ENCODE measurements around the gene G0S2. TPM values are rescaled to one million over a fixed set of nuclear protein-coding genes. Genes with fewer than 3 reads are reported as not detected.

The G0S2 gene
- total and polyA plus RNA-seq, 4 donors: 16.3 to 24.9 (median 20.8) TPM

- Histone ChIP-seq H3K27ac (ENCODE audit: low read depth in 1 of 2, low read length in 2 of 2) (no peak overlapping the region), H3K9me3 (ENCODE audit: control insufficient read depth, low read length) (no peaks in the 10 kb centered on the region), H3K4me3 (ENCODE audit: low read length in 2 of 2) (no peak overlapping the region), H3K4me1 (ENCODE audit: control insufficient read depth in 1 of 2, insufficient read depth in 2 of 2, low read length in 2 of 2) (no peaks in the 10 kb centered on the region), H3K27me3 (ENCODE audit: control insufficient read depth in 1 of 2, insufficient read depth in 2 of 2, low read length in 1 of 2) (no peaks in the 10 kb centered on the region), H3K36me3 (ENCODE audit: control insufficient read depth in 1 of 2, insufficient read depth in 2 of 2, low read length in 1 of 2) (no peaks in the 10 kb centered on the region)
- intact Hi-C loops (cut with DNase I): no loop called here
- DNase-seq (no peak), ATAC-seq (ENCODE audit: low FRiP score) (no peak)
- WGBS, 2 donors: 95% methylated on average over 7 of the region's 7 CpGs
These were observed 21.3 kb upstream of the G0S2 start for GRCh38 chr1:209653915-209654351.

GRCh38 chr1:209655411-209656231, 19.6 kb upstream of the G0S2 start:
- Histone ChIP-seq H3K36me3 (ENCODE audit: control insufficient read depth in 1 of 2, insufficient read depth in 2 of 2, low read length in 1 of 2) (no peaks in the 10 kb centered on the region), H3K4me1 (ENCODE audit: control insufficient read depth in 1 of 2, insufficient read depth in 2 of 2, low read length in 2 of 2) (no peaks in the 10 kb centered on the region), H3K27ac (ENCODE audit: low read depth in 1 of 2, low read length in 2 of 2) (no peak overlapping the region), H3K27me3 (ENCODE audit: control insufficient read depth in 1 of 2, insufficient read depth in 2 of 2, low read length in 1 of 2) (no peaks in the 10 kb centered on the region), H3K4me3 (ENCODE audit: low read length in 2 of 2) (no peak overlapping the region), H3K9me3 (ENCODE audit: control insufficient read depth, low read length) (no peaks in the 10 kb centered on the region)
- WGBS, 2 donors: 89 to 92% methylated on average over 9 of the region's 9 CpGs
- intact Hi-C loops (cut with DNase I): no loop called here
- ATAC-seq (ENCODE audit: low FRiP score) (no peak), DNase-seq (no peak)

- no peak overlapping the region for H3K4me3 ChIP-seq (ENCODE audit: low read length in 2 of 2)
- H3K27ac ChIP-seq (ENCODE audit: low read depth in 1 of 2, low read length in 2 of 2): no peak overlapping the region
- no peak for DNase-seq
- no peaks in the 10 kb centered on the region for H3K27me3 ChIP-seq (ENCODE audit: control insufficient read depth in 1 of 2, insufficient read depth in 2 of 2, low read length in 1 of 2)
- WGBS, 2 donors: 84 to 90% methylated on average over 9 of the region's 9 CpGs
- no peaks in the 10 kb centered on the region for H3K36me3 ChIP-seq (ENCODE audit: control insufficient read depth in 1 of 2, insufficient read depth in 2 of 2, low read length in 1 of 2)
- no peak for ATAC-seq (ENCODE audit: low FRiP score)
- H3K9me3 ChIP-seq (ENCODE audit: control insufficient read depth, low read length): no peaks in the 10 kb centered on the region
- intact Hi-C loops (cut with DNase I): no loop called here
- H3K4me1 ChIP-seq (ENCODE audit: control insufficient read depth in 1 of 2, insufficient read depth in 2 of 2, low read length in 2 of 2): no peaks in the 10 kb centered on the region
These were observed 17.9 kb upstream of the G0S2 start for GRCh38 chr1:209657140-209657879.

- intact Hi-C loops (cut with DNase I): no loop called here
- ATAC-seq (ENCODE audit: low FRiP score) (no peak), DNase-seq (no peak)
- no peaks in the 10 kb centered on the region for H3K9me3 ChIP-seq (ENCODE audit: control insufficient read depth, low read length)
- no peaks in the 10 kb centered on the region for H3K27me3 ChIP-seq (ENCODE audit: control insufficient read depth in 1 of 2, insufficient read depth in 2 of 2, low read length in 1 of 2)
- no peak overlapping the region for H3K27ac ChIP-seq (ENCODE audit: low read depth in 1 of 2, low read length in 2 of 2)
- 59 to 95% methylated on average over 5 of the region's 5 CpGs for WGBS, 2 donors
- H3K4me3 ChIP-seq (ENCODE audit: low read length in 2 of 2): no peak overlapping the region
- no peaks in the 10 kb centered on the region for H3K4me1 ChIP-seq (ENCODE audit: control insufficient read depth in 1 of 2, insufficient read depth in 2 of 2, low read length in 2 of 2)
- no peaks in the 10 kb centered on the region for H3K36me3 ChIP-seq (ENCODE audit: control insufficient read depth in 1 of 2, insufficient read depth in 2 of 2, low read length in 1 of 2)
These were observed 17.3 kb upstream of the G0S2 start for GRCh38 chr1:209657918-209658317.

- Histone ChIP-seq H3K36me3 (ENCODE audit: control insufficient read depth in 1 of 2, insufficient read depth in 2 of 2, low read length in 1 of 2) (no peaks in the 10 kb centered on the region), H3K27me3 (ENCODE audit: control insufficient read depth in 1 of 2, insufficient read depth in 2 of 2, low read length in 1 of 2) (no peaks in the 10 kb centered on the region), H3K4me1 (ENCODE audit: control insufficient read depth in 1 of 2, insufficient read depth in 2 of 2, low read length in 2 of 2) (no peaks in the 10 kb centered on the region), H3K27ac (ENCODE audit: low read depth in 1 of 2, low read length in 2 of 2) (no peak overlapping the region), H3K4me3 (ENCODE audit: low read length in 2 of 2) (no peak overlapping the region), H3K9me3 (ENCODE audit: control insufficient read depth, low read length) (no peaks in the 10 kb centered on the region)
- DNase-seq (no peak), ATAC-seq (ENCODE audit: low FRiP score) (no peak)
- intact Hi-C loops (cut with DNase I): no loop called here
- 73 to 75% methylated on average over 5 of the region's 5 CpGs for WGBS, 2 donors
These were observed 15.3 kb upstream of the G0S2 start for GRCh38 chr1:209659909-209660308.

- H3K27me3 ChIP-seq (ENCODE audit: control insufficient read depth in 1 of 2, insufficient read depth in 2 of 2, low read length in 1 of 2): no peaks in the 10 kb centered on the region
- intact Hi-C loops (cut with DNase I): no loop called here
- H3K36me3 ChIP-seq (ENCODE audit: control insufficient read depth in 1 of 2, insufficient read depth in 2 of 2, low read length in 1 of 2): no peaks in the 10 kb centered on the region
- no peak overlapping the region for H3K4me3 ChIP-seq (ENCODE audit: low read length in 2 of 2)
- ATAC-seq (ENCODE audit: low FRiP score) (no peak), DNase-seq (no peak)
- no peaks in the 10 kb centered on the region for H3K9me3 ChIP-seq (ENCODE audit: control insufficient read depth, low read length)
- WGBS, 2 donors: 87 to 92% methylated on average over 1 of the region's 1 CpG
- no peak overlapping the region for H3K27ac ChIP-seq (ENCODE audit: low read depth in 1 of 2, low read length in 2 of 2)
- H3K4me1 ChIP-seq (ENCODE audit: control insufficient read depth in 1 of 2, insufficient read depth in 2 of 2, low read length in 2 of 2): no peaks in the 10 kb centered on the region
These were observed 14.1 kb upstream of the G0S2 start for GRCh38 chr1:209661071-209661470.

- Histone ChIP-seq H3K27ac (ENCODE audit: low read depth in 1 of 2, low read length in 2 of 2) (no peak overlapping the region), H3K36me3 (ENCODE audit: control insufficient read depth in 1 of 2, insufficient read depth in 2 of 2, low read length in 1 of 2) (no peaks in the 10 kb centered on the region), H3K4me1 (ENCODE audit: control insufficient read depth in 1 of 2, insufficient read depth in 2 of 2, low read length in 2 of 2) (no peaks in the 10 kb centered on the region), H3K9me3 (ENCODE audit: control insufficient read depth, low read length) (no peaks in the 10 kb centered on the region), H3K4me3 (ENCODE audit: low read length in 2 of 2) (no peak overlapping the region), H3K27me3 (ENCODE audit: control insufficient read depth in 1 of 2, insufficient read depth in 2 of 2, low read length in 1 of 2) (no peaks in the 10 kb centered on the region)
- ATAC-seq (ENCODE audit: low FRiP score) (no peak), DNase-seq (no peak)
- intact Hi-C loops (cut with DNase I): no loop called here
- WGBS, 2 donors: 80 to 85% methylated on average over 3 of the region's 3 CpGs
These were observed 12.3 kb upstream of the G0S2 start for GRCh38 chr1:209662879-209663327.

- WGBS, 2 donors: 91 to 92% methylated on average over 1 of the region's 1 CpG
- Histone ChIP-seq H3K27me3 (ENCODE audit: control insufficient read depth in 1 of 2, insufficient read depth in 2 of 2, low read length in 1 of 2) (peaks cover 0 to 2% of the 10 kb centered on the region in 2 donors), H3K36me3 (ENCODE audit: control insufficient read depth in 1 of 2, insufficient read depth in 2 of 2, low read length in 1 of 2) (no peaks in the 10 kb centered on the region), H3K4me3 (ENCODE audit: low read length in 2 of 2) (no peak overlapping the region), H3K27ac (ENCODE audit: low read depth in 1 of 2, low read length in 2 of 2) (no peak overlapping the region), H3K4me1 (ENCODE audit: control insufficient read depth in 1 of 2, insufficient read depth in 2 of 2, low read length in 2 of 2) (no peaks in the 10 kb centered on the region), H3K9me3 (ENCODE audit: control insufficient read depth, low read length) (peaks cover 4% of the 10 kb centered on the region)
- ATAC-seq (ENCODE audit: low FRiP score): no peak
- intact Hi-C loops (cut with DNase I): no loop called here
- no peak for DNase-seq
These were observed 8.1 kb upstream of the G0S2 start for GRCh38 chr1:209667103-209667502.

- no peak for ATAC-seq (ENCODE audit: low FRiP score)
- no peaks in the 10 kb centered on the region for H3K4me1 ChIP-seq (ENCODE audit: control insufficient read depth in 1 of 2, insufficient read depth in 2 of 2, low read length in 2 of 2)
- no peak overlapping the region for H3K4me3 ChIP-seq (ENCODE audit: low read length in 2 of 2)
- H3K27ac ChIP-seq (ENCODE audit: low read depth in 1 of 2, low read length in 2 of 2): no peak overlapping the region
- intact Hi-C loops (cut with DNase I): no loop called here
- H3K27me3 ChIP-seq (ENCODE audit: control insufficient read depth in 1 of 2, insufficient read depth in 2 of 2, low read length in 1 of 2): peaks cover 0 to 2% of the 10 kb centered on the region in 2 donors
- H3K36me3 ChIP-seq (ENCODE audit: control insufficient read depth in 1 of 2, insufficient read depth in 2 of 2, low read length in 1 of 2): no peaks in the 10 kb centered on the region
- WGBS, 2 donors: 87 to 94% methylated on average over 4 of the region's 4 CpGs
- no peak for DNase-seq
- peaks cover 4% of the 10 kb centered on the region for H3K9me3 ChIP-seq (ENCODE audit: control insufficient read depth, low read length)
These were observed 7.5 kb upstream of the G0S2 start for GRCh38 chr1:209667708-209668107.

Data from aorta (tissue), 5 donors.